ENCODE measurements around the gene CLIC6.

DNA sequence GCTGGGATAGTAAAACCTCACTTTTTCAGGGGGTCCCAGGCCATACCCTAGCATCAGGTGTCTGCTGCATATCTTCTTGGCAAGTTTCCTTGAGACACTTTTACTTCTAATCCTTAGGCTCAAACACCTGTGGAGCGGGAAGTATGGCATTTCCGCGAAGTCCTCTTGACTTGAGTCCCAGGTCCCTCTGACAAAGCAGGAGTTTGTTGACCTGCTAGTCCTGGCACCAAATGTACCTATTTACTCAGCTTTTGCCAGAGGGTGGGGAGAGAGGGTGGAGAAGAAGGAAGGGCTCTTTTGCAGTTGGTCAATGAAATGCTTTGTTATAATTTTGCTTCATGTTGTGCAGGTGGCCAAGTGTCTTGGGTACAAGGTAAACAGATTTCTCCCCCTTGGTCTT is 59.7 kb downstream of the CLIC6 start:
- TF ChIP-seq, protein P1, sequence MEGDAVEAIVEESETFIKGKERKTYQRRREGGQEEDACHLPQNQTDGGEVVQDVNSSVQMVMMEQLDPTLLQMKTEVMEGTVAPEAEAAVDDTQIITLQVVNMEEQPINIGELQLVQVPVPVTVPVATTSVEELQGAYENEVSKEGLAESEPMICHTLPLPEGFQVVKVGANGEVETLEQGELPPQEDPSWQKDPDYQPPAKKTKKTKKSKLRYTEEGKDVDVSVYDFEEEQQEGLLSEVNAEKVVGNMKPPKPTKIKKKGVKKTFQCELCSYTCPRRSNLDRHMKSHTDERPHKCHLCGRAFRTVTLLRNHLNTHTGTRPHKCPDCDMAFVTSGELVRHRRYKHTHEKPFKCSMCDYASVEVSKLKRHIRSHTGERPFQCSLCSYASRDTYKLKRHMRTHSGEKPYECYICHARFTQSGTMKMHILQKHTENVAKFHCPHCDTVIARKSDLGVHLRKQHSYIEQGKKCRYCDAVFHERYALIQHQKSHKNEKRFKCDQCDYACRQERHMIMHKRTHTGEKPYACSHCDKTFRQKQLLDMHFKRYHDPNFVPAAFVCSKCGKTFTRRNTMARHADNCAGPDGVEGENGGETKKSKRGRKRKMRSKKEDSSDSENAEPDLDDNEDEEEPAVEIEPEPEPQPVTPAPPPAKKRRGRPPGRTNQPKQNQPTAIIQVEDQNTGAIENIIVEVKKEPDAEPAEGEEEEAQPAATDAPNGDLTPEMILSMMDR (conservative IDR thresholded peaks at IDR 0.05 in 1 of 2, IDR thresholded peaks at IDR 0.05 in 1 of 2; ENCODE audit: extremely low read depth in 1 of 2, insufficient read depth in 1 of 2, low read depth in 1 of 2, low read length in 2 of 2), result no peak
- no peak for TF ChIP-seq EZH2 (IDR thresholded peaks at IDR 0.05; ENCODE audit: borderline replicate concordance, low read length)
